ENCODE measurements around the gene CCDC60. TPM values are rescaled to one million over a fixed set of nuclear protein-coding genes. Genes with fewer than 3 reads are reported as not detected.

The CCDC60 gene
- total RNA-seq, 4 donors from 2014 or later = 1.6 TPM; not detected in 3

DNA sequence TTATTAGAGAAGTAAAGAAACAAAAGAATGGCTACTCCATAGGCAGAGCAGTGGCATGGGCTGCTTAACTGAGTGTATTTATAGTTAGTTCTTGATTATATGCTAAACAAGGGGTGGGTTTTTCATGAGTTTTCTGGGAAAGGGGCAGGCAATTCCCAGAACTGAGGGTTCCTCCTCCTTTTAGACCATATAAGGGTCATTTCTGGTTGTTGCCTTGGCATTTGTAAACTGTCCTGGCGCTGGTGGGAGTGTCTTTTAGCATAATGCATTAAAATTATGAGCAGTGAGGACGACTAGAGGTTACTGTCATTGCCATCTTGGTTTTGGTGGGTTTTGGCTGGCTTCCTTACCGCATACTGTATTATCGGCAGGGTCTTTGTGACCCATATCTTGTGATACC is 40.1 kb downstream of the CCDC60 start:
- no peaks in the 10 kb centered on the region for H3K36me3 ChIP-seq
- H3K4me3 ChIP-seq = no peak overlapping the region
- H3K9me3 ChIP-seq = no peaks in the 10 kb centered on the region
- no peaks in the 10 kb centered on the region for H3K4me1 ChIP-seq
- DNase-seq = no peak
- no peaks in the 10 kb centered on the region for H3K27me3 ChIP-seq
- TF ChIP-seq POLR2A (IDR thresholded peaks at IDR 0.05) = no peak
- TF ChIP-seq, protein P1, sequence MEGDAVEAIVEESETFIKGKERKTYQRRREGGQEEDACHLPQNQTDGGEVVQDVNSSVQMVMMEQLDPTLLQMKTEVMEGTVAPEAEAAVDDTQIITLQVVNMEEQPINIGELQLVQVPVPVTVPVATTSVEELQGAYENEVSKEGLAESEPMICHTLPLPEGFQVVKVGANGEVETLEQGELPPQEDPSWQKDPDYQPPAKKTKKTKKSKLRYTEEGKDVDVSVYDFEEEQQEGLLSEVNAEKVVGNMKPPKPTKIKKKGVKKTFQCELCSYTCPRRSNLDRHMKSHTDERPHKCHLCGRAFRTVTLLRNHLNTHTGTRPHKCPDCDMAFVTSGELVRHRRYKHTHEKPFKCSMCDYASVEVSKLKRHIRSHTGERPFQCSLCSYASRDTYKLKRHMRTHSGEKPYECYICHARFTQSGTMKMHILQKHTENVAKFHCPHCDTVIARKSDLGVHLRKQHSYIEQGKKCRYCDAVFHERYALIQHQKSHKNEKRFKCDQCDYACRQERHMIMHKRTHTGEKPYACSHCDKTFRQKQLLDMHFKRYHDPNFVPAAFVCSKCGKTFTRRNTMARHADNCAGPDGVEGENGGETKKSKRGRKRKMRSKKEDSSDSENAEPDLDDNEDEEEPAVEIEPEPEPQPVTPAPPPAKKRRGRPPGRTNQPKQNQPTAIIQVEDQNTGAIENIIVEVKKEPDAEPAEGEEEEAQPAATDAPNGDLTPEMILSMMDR (IDR thresholded peaks at IDR 0.05) = no peak
- H3K27ac ChIP-seq = no peak overlapping the region

DNA sequence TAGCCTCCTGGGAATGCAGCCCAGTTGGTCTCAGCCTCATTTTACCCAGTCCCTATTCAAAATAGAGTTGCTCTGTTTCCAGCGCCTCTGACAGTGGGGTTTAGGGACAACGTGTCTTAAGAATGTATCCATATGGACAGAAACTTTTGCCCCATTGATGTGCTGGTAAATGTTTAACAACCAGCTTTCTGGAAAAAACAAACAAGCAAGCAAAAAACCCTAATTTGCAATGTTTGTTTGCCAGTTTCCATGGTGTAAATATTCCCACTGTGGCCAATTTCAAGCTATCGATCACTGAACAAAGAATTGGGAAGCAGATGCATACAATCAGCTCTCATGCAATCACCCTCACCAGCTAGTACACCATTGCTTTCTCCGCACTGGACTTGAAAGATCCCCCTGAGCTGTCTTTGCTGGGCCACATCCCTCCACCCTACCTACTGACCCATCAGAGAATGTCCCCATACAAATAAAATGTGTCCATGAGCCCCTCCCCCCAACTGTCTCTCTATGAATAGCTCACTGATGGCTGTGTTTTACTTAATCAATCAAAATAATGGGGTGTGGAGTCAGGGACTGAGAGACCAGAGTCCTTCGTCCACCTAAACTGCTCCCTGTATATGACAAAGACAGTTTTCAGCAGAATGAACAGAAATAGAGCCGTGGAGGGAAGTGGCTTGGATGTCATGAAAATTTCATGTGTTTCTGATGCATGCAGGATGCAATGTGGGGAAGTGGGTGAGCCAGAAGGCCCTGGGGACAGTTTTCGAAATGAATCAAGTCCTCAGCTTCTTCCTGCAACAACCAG is 40.8 kb downstream of the CCDC60 start:
- TF ChIP-seq, protein P1 (IDR thresholded peaks at IDR 0.05) = no peak
- TF ChIP-seq POLR2A (IDR thresholded peaks at IDR 0.05) = no peak

DNA sequence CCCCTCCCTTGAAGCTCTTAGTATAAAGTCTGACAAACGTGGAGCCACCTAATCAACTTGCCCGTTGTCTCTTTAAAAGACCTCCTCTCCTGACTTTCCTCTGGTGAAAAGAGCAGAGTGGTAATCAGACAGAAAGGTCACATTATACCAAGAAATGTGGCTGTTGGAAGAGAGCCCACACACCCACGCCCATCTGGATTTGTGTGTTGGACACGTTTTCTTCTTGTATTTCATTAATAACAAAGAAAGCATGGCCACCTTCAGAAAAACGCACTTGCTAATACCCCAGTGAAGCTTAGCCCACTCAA is 41.3 kb downstream of the CCDC60 start:
- TF ChIP-seq POLR2A (IDR thresholded peaks at IDR 0.05) = no peak
- TF ChIP-seq, protein P1 (IDR thresholded peaks at IDR 0.05) = no peak
- no peaks in the 10 kb centered on the region for H3K4me1 ChIP-seq
- H3K9me3 ChIP-seq = no peaks in the 10 kb centered on the region
- no peak for DNase-seq
- no peaks in the 10 kb centered on the region for H3K27me3 ChIP-seq
- no peak overlapping the region for H3K27ac ChIP-seq
- no peaks in the 10 kb centered on the region for H3K36me3 ChIP-seq
- no peak overlapping the region for H3K4me3 ChIP-seq

More for the DNA sequence above, 40.8 kb downstream of the CCDC60 start:
- Histone ChIP-seq H3K4me3 (no peak overlapping the region), H3K4me1 (no peaks in the 10 kb centered on the region), H3K27me3 (no peaks in the 10 kb centered on the region), H3K9me3 (no peaks in the 10 kb centered on the region), H3K27ac (no peak overlapping the region), H3K36me3 (no peaks in the 10 kb centered on the region)
- no peak for DNase-seq

GRCh38 chr12:119378903-119379302 is 44.4 kb downstream of the CCDC60 start:
- no peak for DNase-seq

DNA sequence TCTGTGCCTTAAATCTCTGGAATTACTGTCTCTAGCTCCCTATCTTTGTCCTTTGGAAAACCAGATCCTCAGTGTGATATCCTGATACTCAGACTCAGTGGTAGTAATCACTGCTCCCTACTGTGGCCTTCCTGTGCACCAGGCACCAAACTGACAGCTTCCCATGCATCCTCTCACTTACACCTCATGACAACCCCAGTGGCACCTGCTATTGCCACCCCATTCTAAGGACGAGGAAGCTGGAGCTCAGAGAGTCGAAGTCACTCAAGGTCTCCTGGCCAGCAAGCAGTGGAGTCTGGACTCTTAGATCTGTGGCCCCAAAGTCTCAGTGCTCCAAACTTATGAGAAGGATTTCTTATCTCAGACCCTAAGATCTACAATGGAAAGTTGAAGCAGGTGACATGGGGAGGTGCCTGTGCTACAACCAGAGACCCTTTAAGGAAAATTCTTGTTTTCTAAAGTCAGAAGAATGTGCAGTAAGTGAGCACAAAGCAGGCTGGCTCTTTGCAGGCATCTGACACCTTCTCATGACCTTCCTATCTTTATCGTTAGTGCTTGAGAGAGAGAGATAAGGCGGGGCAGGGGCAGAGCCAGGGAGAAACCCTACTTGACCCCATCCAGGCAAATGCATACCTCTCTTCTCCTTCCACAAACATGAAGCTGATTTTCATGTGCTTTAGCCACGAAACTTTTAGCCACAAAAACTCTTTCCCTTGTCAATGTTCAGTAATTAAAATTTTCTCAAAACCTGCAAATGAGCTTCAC is 47.1 kb downstream of the CCDC60 start:
- TF ChIP-seq, protein P1 (IDR thresholded peaks at IDR 0.05) = no peak
- TF ChIP-seq POLR2A (IDR thresholded peaks at IDR 0.05) = no peak
- H3K4me1 ChIP-seq = no peaks in the 10 kb centered on the region
- no peak overlapping the region for H3K27ac ChIP-seq

More at GRCh38 chr12:119378903-119379302, 44.4 kb downstream of the CCDC60 start:
- Histone ChIP-seq H3K4me3 (no peak overlapping the region), H3K27ac (no peak overlapping the region), H3K36me3 (no peaks in the 10 kb centered on the region), H3K4me1 (no peaks in the 10 kb centered on the region), H3K9me3 (no peaks in the 10 kb centered on the region), H3K27me3 (no peaks in the 10 kb centered on the region)
- TF ChIP-seq, protein P1 (IDR thresholded peaks at IDR 0.05) = no peak
- TF ChIP-seq POLR2A (IDR thresholded peaks at IDR 0.05) = no peak

More for the DNA sequence above, 47.1 kb downstream of the CCDC60 start:
- no peak overlapping the region for H3K4me3 ChIP-seq
- H3K36me3 ChIP-seq = no peaks in the 10 kb centered on the region
- no peak for DNase-seq
- H3K27me3 ChIP-seq = no peaks in the 10 kb centered on the region
- no peaks in the 10 kb centered on the region for H3K9me3 ChIP-seq
